Lung (tissue), 12 donors: ENCODE measurements around the gene WWC2. TPM values are rescaled to one million over a fixed set of nuclear protein-coding genes. Genes with fewer than 3 reads are reported as not detected.

Experiments
- ATAC-seq: fragments of 200-7000 bp; cut with Tn5 transposase; one replicate; pipeline ENCODE4 v1.9.1; 2020; ENCODE audit warnings: moderate number of reproducible peaks; ENCODE audit not compliant: insufficient read depth, low FRiP score
- DNase-seq, 3 donors: peaks; one replicate each; pipeline ENCODE4 v3.0.0-alpha.2; 2013 to 2017
- H3K27ac ChIP-seq, 2 donors: one replicate each; pipeline ENCODE4 v1.5.1; 2013; ENCODE audit warnings: mild to moderate bottlenecking in 2 of 2, moderate library complexity in 2 of 2, control low read depth in 1 of 2, inconsistent platforms in 1 of 2, low read depth in 1 of 2, low read length in 1 of 2
- H3K27me3 ChIP-seq, 3 donors: one replicate each; pipeline ENCODE4 v1.5.1; 2013; ENCODE audit warnings: low read length in 2 of 3; ENCODE audit not compliant: control insufficient read depth in 3 of 3, insufficient read depth in 3 of 3
- H3K36me3 ChIP-seq, 4 donors: one replicate each; pipeline ENCODE4 v1.5.1; 2013; ENCODE audit warnings: low read length in 4 of 4, mild to moderate bottlenecking in 1 of 4, moderate library complexity in 1 of 4; ENCODE audit not compliant: control insufficient read depth in 4 of 4, insufficient read depth in 4 of 4
- H3K4me1 ChIP-seq, 5 donors: one replicate each; pipeline ENCODE4 v1.5.1; 2013; ENCODE audit warnings: low read length in 5 of 5, mild to moderate bottlenecking in 2 of 5, moderate library complexity in 1 of 5; ENCODE audit not compliant: control insufficient read depth in 5 of 5, insufficient read depth in 5 of 5
- H3K4me3 ChIP-seq: one replicate; pipeline ENCODE4 v1.5.1; 2013; ENCODE audit warnings: mild to moderate bottlenecking, control low read depth, moderate library complexity
- H3K9ac ChIP-seq, 2 donors: one replicate each; pipeline ENCODE4 v1.5.1; 2013; ENCODE audit warnings: low read length in 2 of 2, control low read depth in 1 of 2; ENCODE audit not compliant: insufficient read depth in 1 of 2
- H3K9me3 ChIP-seq, 4 donors: one replicate each; pipeline ENCODE4 v1.5.1; 2013; ENCODE audit warnings: low read length in 3 of 4, mild to moderate bottlenecking in 1 of 4, moderate library complexity in 1 of 4; ENCODE audit not compliant: control insufficient read depth in 4 of 4, insufficient read depth in 3 of 4
- WGBS, 2 donors: extraction: QIAGEN DNeasy Blood & Tissue Kit; methylation state at CpG; one replicate each; pipeline ENCODE4 v1.1.7; 2013; 5-methylcytosine and 5-hydroxymethylcytosine counted together
- polyA plus RNA-seq, 2 donors: library from polyadenylated mRNA; stranded (reverse); fragments of 200-250 nt; gene quantifications; one replicate each; pipeline ENCODE4 v1.2.1, GENCODE V29; 2013
- total RNA-seq, 2 donors: library from RNA; depleted of rRNA in 1 of 2; stranded (reverse); fragments of >200 nt in 1 of 2; gene quantifications; one replicate each; pipeline ENCODE4 v1.2.1, GENCODE V29; 2014 to 2021
- TF ChIP-seq, protein P1 (sequence below): IDR thresholded peaks from 2 replicates; pipeline ENCODE4 v1.5.1; 2012; ENCODE audit warnings: mild to moderate bottlenecking; ENCODE audit errors: control extremely low read depth, extremely low read depth
- donor health status: control.
- donor health status: control.
- donor health status: Bipolar disorder and iron deficiency.
- donor health status: healthy.
- donor health status: DM: yes; HTN: yes; CAD: no.

The WWC2 gene
- total and polyA plus RNA-seq, 4 donors: 15.6 to 124 (median 45.2) TPM

DNA sequence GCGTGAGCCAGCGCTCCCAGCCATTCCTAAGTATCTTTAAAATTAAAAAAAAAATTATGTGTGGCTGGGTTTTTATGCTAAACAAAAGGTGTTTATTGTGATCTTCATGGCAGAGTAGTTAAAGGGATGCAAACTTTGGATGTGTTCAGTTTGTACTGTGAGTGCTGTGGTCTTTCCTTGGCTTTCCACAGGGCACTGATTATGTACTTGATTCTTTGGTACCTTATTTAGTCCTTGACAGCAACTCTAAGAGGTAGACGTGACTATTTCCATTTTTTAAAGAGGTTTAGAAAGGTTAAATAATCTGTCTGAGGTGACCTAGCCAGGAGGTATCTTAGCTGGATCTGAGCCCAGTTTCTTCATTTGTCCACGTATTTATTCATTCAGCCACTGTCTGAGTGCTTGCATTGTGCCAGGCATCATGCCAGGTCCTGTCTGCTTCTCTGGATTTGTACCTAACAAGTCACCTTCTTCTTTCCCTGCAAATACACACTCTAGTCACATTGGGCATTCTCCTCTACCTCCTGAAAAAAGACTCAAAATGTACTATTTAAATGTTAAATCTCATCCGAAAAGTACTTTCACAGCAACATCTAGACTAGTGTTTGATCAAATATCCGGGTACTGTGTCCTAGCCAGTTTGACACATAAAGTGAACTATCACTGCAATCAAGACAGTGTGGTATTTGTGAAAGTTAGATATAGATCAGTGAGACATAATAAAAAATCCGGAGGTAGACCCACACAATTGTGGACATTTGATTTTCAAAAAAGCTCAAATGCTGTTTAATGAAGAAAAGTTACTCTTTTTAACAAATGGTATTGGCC lies 31.5 kb downstream of the WWC2 start:
- Histone ChIP-seq H3K4me1 (peaks cover 0 to 14% (median 0%) of the 10 kb centered on the region in 5 donors), H3K4me3 (no peak overlapping the region), H3K9me3 (no peaks in the 10 kb centered on the region), H3K9ac (peak overlapping the region in 1 of 2 donors; percentile 7), H3K27ac (peak overlapping the region in 1 of 2 donors; percentile 53), H3K27me3 (no peaks in the 10 kb centered on the region), H3K36me3 (no peaks in the 10 kb centered on the region)
- ATAC-seq (peak; percentile 27), DNase-seq (peak in 1 of 3 donors; percentile 48)
- TF ChIP-seq, protein P1, sequence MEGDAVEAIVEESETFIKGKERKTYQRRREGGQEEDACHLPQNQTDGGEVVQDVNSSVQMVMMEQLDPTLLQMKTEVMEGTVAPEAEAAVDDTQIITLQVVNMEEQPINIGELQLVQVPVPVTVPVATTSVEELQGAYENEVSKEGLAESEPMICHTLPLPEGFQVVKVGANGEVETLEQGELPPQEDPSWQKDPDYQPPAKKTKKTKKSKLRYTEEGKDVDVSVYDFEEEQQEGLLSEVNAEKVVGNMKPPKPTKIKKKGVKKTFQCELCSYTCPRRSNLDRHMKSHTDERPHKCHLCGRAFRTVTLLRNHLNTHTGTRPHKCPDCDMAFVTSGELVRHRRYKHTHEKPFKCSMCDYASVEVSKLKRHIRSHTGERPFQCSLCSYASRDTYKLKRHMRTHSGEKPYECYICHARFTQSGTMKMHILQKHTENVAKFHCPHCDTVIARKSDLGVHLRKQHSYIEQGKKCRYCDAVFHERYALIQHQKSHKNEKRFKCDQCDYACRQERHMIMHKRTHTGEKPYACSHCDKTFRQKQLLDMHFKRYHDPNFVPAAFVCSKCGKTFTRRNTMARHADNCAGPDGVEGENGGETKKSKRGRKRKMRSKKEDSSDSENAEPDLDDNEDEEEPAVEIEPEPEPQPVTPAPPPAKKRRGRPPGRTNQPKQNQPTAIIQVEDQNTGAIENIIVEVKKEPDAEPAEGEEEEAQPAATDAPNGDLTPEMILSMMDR: no peak
- WGBS, 2 donors: 60 to 81% methylated on average over 7 of the region's 7 CpGs

DNA sequence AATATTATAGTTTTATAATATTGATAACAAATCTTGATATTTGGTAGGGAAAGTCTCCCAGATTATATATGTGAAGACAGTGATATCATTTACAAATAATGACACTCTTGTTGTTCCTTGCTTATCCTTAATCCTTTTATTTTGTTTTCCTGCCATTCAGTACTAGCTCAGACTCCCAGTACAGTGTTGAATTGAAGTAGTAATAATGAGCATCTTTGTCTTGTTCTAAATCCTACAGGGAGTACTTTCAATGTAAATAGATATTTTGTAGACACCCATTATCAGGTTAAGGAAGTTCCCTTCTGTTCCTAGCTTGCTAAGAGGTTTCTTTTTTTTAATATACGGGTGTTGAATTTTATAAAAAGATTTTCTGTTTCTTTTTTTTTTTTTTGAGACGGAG lies 33.0 kb downstream of the WWC2 start:
- Histone ChIP-seq H3K9ac (no peak overlapping the region), H3K27me3 (no peaks in the 10 kb centered on the region), H3K36me3 (no peaks in the 10 kb centered on the region), H3K4me1 (peaks cover 0 to 9% (median 0%) of the 10 kb centered on the region in 5 donors), H3K4me3 (no peak overlapping the region), H3K27ac (no peak overlapping the region), H3K9me3 (no peaks in the 10 kb centered on the region)
- no peak for DNase-seq
- WGBS, 2 donors: 90 to 91% methylated on average over 2 of the region's 2 CpGs
- TF ChIP-seq, protein P1: no peak
- no peak for ATAC-seq

DNA sequence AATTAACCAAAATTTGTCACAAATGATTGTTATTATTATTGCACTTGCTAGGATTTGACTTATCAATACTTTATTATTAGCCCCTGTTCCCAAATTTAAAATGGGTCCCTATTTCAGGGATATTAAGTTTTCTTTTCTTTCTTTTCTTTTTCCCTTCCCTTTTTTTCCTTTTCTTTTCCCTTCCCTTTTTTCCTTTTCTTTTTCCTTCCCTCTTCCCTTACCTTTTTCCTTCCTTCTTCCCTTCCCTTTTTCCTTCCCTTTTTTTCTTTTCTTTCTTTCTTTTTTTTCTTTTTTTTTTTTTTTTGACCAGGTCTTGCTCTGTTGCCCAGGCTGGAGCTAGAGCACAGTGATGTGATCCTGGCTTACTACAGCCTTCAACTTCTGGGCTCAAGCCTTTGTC lies 33.8 kb downstream of the WWC2 start:
- no peaks in the 10 kb centered on the region for H3K27me3 ChIP-seq

More for the DNA sequence above, 33.8 kb downstream of the WWC2 start:
- DNase-seq (no peak), ATAC-seq (no peak)
- peaks cover 0 to 9% (median 0%) of the 10 kb centered on the region in 5 donors for H3K4me1 ChIP-seq
- no peak overlapping the region for H3K27ac ChIP-seq
- no peak overlapping the region for H3K9ac ChIP-seq
- TF ChIP-seq, protein P1: no peak
- H3K9me3 ChIP-seq: no peaks in the 10 kb centered on the region
- no peak overlapping the region for H3K4me3 ChIP-seq
- no peaks in the 10 kb centered on the region for H3K36me3 ChIP-seq
